LNCaP clone FGC (cell line): ENCODE measurements around the gene ANGPTL7.

ENCODE experiments used
- DNase-seq: peaks from one replicate; pipeline ENCODE4 v3.0.0-alpha.2; 2011; ENCODE audit warnings: low read depth
- H3K4me3 ChIP-seq: 2 replicates; pipeline ENCODE4 v1.5.1; 2011; ENCODE audit warnings: mild to moderate bottlenecking, low read depth, low read length, control low read depth
- CTCF ChIP-seq: IDR thresholded peaks from 2 replicates; pipeline ENCODE4 v1.5.1; 2012; ENCODE audit warnings: mild to moderate bottlenecking; ENCODE audit not compliant: control insufficient read depth, insufficient read depth; ENCODE audit errors: extremely low read depth

ANGPTL7 gene, protein sequence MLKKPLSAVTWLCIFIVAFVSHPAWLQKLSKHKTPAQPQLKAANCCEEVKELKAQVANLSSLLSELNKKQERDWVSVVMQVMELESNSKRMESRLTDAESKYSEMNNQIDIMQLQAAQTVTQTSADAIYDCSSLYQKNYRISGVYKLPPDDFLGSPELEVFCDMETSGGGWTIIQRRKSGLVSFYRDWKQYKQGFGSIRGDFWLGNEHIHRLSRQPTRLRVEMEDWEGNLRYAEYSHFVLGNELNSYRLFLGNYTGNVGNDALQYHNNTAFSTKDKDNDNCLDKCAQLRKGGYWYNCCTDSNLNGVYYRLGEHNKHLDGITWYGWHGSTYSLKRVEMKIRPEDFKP

GRCh38 chr1:11188858-11189451 lies at the start of gene ANGPTL7:
ANGPTL7 (plus strand) TSS chr1:11189355; CDS start chr1:11189580, 225 bp downstream.
- no peak for DNase-seq
- H3K4me3 ChIP-seq: no peak within 1 kb of the TSS
- TF ChIP-seq CTCF: no peak

- H3K4me3 ChIP-seq: no peak overlapping the region
- no peak for TF ChIP-seq CTCF
- no peak for DNase-seq
Measured at GRCh38 chr1:11142618-11143391, 46.4 kb upstream of the ANGPTL7 start.

GRCh38 chr1:11143401-11143800 lies 45.8 kb upstream of the ANGPTL7 start:
- no peak for DNase-seq
- no peak for TF ChIP-seq CTCF
- no peak overlapping the region for H3K4me3 ChIP-seq

DNA sequence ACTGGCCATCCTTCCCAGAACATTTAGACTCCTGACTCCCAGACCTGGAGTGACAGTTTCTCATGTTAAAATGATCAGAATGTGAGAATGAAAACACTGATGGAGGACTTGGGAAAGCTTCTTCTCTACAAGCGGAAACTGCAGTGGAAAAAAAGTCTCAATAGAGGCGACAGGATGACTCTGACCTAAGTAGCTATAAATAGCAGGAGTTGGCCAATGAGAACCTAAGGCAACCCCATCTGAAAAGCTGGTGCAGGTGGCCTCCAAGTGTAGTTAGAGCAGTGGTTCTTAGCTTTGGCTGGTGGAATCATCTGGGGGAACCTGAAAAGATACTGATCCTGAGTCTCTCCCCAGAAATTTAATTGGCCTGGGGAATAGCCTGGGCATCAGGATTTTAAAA lies 45.2 kb upstream of the ANGPTL7 start:
- no peak overlapping the region for H3K4me3 ChIP-seq
- TF ChIP-seq CTCF: no peak
- no peak for DNase-seq

DNA sequence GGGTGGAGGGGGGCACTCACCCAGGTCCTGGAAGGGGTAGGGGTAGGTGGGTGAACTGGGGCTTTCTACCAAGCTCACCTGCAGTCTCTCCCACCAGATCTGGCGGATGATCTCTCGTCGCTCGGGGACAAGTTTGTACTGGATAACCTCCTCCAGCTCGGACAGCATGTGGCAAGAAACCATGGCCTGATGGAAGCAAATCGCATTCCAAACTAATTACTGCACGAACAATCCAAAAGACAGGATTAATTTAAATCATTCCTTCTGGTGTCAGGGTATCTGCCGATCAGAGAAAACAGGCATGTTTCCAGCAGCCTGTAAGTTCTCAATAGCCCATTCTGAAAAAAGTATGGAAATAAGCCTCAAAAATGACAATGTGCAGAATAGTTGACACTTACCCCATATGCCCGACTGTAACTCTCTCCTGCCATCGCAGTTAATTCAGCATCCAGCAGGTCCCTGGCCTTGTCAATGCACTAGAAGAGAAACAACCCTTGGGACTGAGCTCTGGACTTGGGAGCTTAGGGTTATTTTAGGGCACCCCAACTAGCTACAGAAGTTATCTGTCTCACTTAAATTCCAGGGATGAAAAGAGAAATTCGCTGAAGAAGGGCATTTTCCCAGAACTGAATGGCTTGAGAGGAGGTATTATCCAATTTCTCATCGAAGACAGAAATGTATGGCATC lies 44.4 kb upstream of the ANGPTL7 start:
- DNase-seq: no peak
- no peak for TF ChIP-seq CTCF
- no peak overlapping the region for H3K4me3 ChIP-seq

- no peak for DNase-seq
- no peak overlapping the region for H3K4me3 ChIP-seq
- no peak for TF ChIP-seq CTCF
Measured at GRCh38 chr1:11145741-11146140, 43.4 kb upstream of the ANGPTL7 start.
